Mesenteric fat pad (tissue), 1 donor: Measurements from ENCODE around the gene C19orf85. TPM values are rescaled to one million over a fixed set of nuclear protein-coding genes. Genes with fewer than 3 reads are reported as not detected.
"Not testable (repeated sequence)": the region's sequence is repeated elsewhere in the genome, so short reads cannot be mapped to it uniquely, and the experiment has no call there.

Source experiments
- DNase-seq: peaks from one replicate; pipeline ENCODE4 v3.0.0-alpha.2; 2020; ENCODE audit warnings: low spot score
- long read RNA-seq: library from polyadenylated mRNA; unstranded; transcript quantifications from one replicate; pipeline ENCODE4 v2.0.0, GENCODE V29; 2020
- total RNA-seq: library from RNA; stranded (reverse); fragmentation: NEBNext Ultra II Directional; extraction: Animal tissue kit (Norgen Biotek cat#: 25700); gene quantifications from one replicate; pipeline ENCODE4 v1.2.1, GENCODE V29; 2021
- donor health status: DM: yes; HTN: yes; CAD: no.

Gene C19orf85
- not detected for total RNA-seq
- long read RNA-seq, result 0 reads

GRCh38 chr19:55464662-55465054 is at the start of gene C19orf85:
C19orf85 (minus strand) TSS chr19:55464751; CDS start chr19:55464554, 197 bp downstream.
- DNase-seq, result no peak

- DNase-seq, result no peak
These were observed 43.6 kb upstream of the C19orf85 start for GRCh38 chr19:55508120-55508519.

GRCh38 chr19:55504981-55505380 is 40.4 kb upstream of the C19orf85 start:
- DNase-seq, result no peak

GRCh38 chr19:55504252-55504603 is 39.7 kb upstream of the C19orf85 start:
- DNase-seq, result no peak

DNA sequence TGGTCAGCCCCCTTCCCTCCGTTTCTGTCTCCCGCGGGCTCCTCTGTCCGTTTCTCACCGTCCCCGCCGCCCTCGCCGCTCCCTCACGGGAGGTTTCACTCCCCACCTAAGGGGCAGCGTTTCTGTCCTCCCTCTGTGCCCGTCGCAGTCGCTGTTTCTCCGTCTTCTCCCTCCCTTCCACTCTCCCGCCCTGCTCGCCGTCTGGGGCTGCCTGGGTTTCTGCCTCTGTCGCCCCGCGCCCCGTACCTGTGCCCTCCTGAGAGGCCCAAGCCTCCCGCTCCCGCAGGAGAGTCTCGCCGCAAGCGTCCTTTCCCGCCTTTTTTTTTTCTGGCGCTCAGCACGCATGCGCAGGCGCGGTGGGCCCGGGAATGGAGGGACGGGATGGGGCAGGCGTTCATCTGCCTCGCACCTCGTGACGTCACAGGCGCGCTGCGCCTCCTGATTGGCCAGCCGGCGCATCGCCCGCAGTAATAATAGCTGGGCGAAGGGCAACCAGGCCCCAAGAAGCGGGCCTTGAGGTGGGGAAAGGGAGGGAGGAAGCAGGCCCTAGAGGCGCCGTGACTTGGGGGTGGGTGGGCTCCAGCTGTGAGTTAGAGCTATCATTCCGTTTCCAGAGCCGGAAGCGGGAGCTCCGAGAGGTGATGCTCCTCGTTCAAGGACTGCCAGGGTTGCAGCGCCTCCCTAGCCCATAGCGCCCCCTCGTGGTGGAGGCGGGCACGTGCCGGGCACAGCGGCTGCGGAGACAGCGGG is 39.1 kb upstream of the C19orf85 start:
- peak; percentile 97 for DNase-seq

GRCh38 chr19:55503157-55503501 is 38.6 kb upstream of the C19orf85 start:
- DNase-seq, result no peak

- no peak for DNase-seq
These were observed 37.8 kb upstream of the C19orf85 start for GRCh38 chr19:55502197-55502952.

GRCh38 chr19:55500368-55500952 is 35.9 kb upstream of the C19orf85 start:
- no peak for DNase-seq

- DNase-seq, result no peak
These were observed 33.8 kb upstream of the C19orf85 start for GRCh38 chr19:55498246-55498840.

- no peak for DNase-seq
These were observed 33.2 kb upstream of the C19orf85 start for GRCh38 chr19:55497763-55498162.

GRCh38 chr19:55496820-55497219 is 32.3 kb upstream of the C19orf85 start:
- DNase-seq, result not testable (repeated sequence)

DNA sequence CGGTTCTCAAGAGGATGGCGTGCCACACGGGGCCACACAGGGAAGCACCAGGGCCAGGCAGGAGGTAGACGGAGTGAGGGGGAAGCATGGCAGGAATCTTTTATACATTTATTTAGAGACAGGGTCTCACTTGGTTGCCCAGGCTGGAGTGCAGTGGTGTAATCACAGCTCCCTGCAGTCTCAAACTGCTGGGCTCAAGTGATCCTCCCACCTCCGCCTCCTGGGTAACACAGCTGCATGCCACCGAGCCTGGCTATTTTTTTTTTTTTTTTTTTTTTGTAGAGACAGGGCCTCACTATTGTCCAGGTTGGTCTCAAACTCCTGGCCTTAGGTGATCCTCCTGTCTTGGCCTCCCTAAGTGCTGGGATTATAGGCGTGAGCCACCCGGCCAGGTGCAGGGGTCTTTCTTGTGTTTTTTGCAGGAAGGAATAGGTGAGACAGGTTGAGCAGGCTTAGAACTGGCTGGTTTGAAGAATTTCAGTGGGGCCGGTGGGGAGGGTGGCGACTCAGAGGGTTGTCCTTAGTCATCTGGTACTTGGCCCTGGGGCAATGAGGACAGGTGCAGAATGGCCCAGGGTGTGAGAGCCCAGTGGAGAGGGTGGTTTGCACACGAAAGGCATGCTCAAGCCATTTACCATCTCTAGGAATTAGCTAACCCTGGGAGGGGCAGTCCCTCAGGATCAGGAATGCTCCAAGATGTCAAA is 31.2 kb upstream of the C19orf85 start:
- no peak for DNase-seq

DNA sequence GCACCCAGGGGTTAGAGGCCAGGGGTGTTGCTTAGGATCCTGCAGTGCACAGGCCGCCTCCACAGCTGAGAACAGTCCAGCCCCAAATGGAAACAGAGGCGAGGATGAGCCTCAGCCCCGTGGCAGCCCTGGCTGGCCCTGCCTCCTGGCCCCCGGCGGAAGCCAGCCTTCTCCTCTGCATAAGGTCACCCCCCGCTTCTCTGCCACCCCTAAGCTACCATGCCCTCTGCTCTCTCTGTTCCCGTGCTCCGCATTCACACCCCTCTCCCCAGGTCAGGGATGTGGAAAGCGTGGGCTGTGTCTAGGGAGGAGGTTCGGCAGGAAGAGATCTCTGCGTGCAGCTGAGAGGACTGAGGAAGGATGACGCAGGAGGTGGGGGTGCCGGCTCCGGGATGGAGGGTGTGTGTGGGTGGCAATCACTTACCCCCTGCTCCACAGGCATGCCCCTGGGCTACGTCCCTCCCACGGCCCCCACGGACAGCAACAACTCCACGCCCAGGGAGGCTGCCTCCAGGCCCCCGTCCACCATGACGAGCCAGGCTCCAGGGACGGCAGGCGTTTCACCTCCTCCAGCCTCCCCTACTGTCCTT is 29.7 kb upstream of the C19orf85 start:
- DNase-seq, result no peak

- DNase-seq, result no peak
These were observed 29.2 kb upstream of the C19orf85 start for GRCh38 chr19:55493645-55494171.

GRCh38 chr19:55493052-55493644 is 28.6 kb upstream of the C19orf85 start:
- no peak for DNase-seq

GRCh38 chr19:55492362-55492944 is 27.9 kb upstream of the C19orf85 start:
- DNase-seq, result no peak

GRCh38 chr19:55491546-55492360 is 27.2 kb upstream of the C19orf85 start:
- no peak for DNase-seq

- no peak for DNase-seq
These were observed 26.2 kb upstream of the C19orf85 start for GRCh38 chr19:55490478-55491432.
